HG02885 (cell line): Measurements from ENCODE around the gene CELA1.

Experiments
- ATAC-seq: cut with Tn5 transposase; IDR thresholded peaks from one replicate; pipeline ENCODE4 v1.9.1; 2021; ENCODE audit warnings: mild to moderate bottlenecking; ENCODE audit not compliant: unreplicated experiment, poor library complexity

The CELA1 gene

DNA sequence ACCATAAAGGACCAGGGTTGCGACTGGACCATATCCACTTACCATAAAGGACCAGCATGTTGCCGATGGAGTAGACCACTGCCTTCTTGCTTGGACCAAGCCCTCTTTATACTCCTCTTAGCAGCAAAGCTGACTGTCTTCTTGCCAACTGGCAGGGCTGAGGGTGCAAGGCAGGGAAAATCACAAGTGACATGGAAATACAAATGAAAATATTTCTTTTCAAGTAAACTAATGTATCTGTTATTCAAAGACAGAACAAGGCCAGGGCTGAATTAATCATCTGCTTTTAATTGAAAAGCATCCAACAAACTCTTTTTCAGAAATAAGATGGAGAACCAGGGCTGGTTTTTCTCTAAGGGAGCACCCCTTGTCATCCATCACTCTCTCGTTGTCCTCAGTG is at the start of gene CELA1:
CELA1 (minus strand) TSS at position 99 of the 400 bp plus-strand sequence; CDS start at position 58, 41 bp downstream.
- no peak for ATAC-seq

DNA sequence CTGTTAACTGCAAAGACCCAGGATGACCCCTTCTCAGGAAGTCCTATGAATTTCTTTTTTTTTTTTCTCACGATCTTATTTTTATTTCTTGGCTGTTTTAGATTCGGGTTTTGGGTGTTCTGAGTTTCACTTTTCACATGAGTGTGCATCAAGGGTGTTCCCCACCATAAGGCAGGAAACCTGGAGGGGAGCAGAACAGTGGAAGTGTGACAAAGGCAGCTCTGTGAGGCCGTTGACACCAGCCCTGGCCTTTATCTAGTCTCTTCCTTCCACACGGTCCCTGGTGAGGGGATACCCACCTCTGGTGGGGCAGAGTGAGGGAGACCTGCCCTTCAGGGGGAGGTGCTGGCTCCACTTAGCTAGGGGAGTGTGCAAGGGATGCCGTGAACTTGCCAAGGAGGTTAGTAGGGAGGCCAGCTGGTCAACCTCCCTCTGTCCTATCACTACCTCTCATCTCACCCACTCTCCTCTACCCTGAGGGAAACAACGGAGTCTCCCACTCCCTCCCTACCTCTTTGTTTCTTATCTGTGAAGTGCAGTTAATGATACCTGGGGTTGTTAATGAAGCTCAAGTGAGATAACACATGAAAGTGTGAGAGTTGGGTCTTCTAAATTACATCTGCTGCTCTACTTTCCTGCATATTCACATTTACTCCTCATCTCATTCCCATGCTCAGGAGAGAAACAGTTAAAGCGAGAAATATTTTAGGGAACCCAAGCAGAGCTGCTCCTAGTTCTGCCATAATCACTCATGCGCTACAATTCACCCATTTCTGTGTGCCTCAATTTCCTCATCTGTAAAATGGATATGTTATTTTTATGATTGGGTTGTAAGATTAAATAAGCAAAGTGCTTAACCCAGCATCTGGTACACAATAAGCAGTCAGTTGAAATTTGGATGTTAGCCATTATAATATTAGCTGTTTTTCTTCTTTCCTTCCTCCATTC is 49.1 kb upstream of the CELA1 start:
- ATAC-seq, result no peak

DNA sequence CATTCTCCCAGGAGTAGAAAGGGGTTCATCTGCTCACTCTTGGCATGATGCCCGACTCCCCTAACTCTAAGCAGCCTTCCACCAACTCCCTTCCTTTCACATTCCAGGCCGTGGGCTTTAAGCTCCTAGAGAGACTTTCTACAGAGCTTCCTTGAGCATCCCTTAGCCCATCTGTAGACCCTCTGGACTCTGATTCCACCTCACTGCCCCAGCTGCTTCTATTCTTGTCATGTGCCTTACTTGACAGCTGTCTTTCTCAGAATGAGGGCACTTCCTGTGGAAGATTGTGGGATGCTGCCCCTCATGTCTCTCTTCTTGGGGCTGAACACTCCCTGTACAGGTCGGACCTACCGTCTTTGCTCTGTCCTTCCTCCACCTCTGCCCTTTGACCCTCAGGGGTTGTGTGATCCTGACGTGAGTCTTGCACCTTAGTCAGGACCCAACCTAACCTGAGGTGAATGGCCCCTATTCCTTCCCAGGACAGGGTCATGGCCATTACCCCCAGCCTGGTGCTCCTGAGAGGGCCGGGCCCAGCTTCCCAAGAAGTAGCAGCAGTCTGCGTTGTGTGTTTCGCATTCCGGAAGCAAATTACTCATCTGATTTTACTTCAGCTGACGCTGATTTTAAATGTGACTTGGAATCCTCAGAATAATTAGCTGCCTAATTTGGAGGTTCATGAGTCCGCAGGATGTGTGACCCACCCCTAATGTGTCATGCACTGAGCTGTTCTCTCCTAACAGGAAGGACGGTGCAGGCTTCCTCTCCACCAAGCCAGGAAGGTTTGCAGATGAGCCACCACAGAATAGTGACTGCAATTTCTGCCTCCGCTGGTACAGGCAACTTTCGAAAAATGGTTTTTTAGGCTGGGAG is 47.4 kb upstream of the CELA1 start:
- no peak for ATAC-seq

DNA sequence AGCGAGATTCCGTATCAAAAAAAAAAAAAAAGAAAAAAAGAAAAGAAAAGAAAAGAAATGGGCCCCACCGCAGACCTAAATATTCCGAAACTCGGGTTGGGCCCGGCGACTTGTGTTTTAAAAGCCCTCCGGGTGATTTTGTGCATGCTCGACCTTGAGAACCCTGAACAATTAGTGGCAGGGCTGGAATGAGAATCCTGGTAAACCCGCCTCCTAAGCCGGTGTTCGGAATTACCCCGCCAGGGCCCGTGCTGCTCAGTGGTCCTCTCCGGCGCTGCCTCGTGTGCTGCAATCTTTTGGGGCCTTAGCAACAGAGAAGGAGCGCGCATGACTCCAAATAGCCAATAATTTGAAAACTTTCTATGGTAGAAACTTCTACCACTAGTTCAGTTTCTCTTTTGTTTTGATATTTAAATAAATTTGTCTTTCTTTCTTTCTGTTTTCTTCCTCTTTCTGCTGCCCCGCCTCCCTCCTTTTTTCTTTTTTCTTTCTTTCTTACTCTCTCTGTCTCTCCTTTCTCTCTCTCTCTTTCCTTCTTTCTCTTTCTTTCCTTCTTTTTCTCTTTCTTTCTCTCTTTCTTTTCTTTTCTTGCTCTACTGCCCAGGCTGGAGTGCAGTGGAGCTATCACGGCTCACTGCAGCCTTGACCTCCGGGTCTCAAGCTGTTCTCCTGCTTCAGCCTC is 46.2 kb upstream of the CELA1 start:
- ATAC-seq, result peak; percentile 31

DNA sequence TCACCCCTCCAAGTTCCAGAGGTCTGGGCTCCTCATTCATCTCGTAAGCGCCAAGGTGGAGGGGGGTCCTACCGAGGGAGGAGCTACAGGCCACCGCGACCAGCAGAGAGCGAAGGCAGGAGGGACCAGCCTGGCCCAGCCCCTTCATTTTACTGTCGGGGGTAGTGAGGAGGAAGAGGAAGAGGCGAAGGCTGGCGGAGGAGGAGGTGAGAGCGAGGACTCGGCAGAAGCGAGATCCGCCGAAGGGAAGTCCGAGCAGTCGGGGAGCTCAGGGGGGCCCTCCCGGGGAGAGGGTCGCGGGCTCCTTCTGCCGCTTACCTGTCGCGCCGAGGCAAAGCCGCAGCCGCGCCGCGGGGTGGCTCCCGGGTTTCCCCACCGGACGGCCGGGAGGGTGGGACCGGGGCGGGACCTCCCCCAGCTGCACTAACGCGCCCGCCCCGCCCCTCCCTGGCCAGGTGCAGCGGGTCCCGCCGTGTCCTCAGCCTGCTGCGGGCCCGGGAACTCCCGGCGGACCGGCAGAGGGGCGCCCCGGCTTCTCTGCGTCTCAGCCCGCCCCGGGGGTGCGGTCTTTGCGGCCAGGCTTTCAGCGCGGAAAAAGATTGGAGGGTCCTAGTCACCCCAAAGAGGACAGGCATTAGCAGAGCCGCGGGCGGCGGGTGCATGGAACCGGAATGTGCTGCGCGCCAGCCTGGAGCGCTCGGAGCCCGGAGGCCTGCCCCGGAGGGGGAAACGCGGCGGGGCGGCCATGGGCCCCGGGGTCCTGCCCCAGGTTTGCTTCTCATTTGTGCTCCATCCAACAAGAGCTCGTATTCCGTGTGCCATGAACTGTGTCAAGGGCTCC is 45.0 kb upstream of the CELA1 start, which contains the start of gene GALNT6:
GALNT6 (minus strand) TSS at position 124 of the 841 bp plus-strand sequence. CDS start 11,625 bp downstream, outside the sequence.
- peak; percentile 56 for ATAC-seq

DNA sequence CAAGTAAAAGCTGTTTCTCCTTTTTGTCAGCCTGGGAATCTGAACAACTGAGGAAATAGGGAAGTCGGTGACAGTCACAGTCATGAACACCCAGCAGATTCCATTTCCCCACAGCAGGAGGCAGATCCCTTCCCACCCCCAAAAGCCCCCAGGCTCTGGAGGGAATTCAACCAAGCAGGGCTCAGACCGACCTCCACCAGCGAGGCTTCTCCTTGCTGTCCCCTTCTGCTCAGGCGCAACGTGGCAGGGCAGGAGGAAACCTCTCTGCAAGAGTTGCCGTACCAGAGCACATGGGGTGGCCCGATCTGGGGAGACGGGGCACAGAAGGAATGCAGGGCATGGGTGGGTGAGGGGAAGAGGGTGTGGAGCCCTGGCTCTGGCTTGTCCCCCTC is 44.4 kb upstream of the CELA1 start:
- peak; percentile 12 for ATAC-seq

DNA sequence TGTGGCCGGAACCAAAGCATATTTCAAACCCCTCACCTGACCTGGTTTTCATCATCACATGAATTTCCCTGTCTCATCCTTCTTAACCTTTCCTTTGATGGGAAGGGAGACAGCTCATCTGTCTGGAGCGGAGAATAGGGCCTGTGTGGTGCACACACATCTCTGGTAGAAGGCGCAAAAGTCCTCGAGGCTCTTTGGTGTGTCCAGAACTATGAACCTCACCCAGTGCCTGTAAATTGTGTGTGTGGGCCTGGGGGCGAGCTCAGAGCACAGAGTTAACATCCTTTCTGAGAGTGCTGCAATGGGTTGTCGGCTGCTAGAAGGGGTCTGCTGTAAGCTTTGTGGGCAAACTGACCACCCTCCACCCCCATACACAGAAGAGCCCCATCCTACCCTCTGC is 44.0 kb upstream of the CELA1 start:
- no peak for ATAC-seq

DNA sequence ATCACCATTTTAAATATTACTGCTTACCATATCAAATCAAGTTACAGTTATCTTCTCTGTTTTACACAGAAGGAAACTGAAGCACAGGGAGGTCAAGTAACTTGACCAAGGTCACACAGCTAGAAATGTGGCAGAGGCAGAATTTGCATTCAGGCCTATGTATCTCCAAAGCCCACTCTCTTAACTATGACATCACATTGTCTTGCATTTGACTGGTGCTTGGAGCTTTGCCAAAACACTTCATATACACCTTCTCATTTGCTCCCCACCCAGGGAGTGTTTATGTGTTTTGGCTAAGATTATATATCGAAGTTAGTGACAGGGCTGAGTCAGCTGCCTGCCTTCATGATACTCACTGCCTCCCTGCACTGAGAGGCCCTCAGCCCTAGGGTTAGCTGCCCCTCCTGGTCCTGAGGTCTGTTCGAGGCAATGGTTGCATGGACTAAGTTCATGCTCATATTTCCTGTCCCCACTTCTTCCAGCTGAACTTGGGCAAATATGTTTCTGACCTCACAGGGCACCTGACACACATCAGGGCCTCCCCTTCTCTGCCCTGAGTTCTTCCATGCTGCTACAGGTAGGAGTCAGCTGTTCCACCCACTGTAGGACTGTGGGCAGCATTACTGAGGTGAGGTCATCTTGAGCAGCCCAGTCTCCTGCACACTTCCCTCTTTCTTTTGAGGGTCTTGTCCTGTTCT is 43.0 kb upstream of the CELA1 start:
- ATAC-seq, result no peak

DNA sequence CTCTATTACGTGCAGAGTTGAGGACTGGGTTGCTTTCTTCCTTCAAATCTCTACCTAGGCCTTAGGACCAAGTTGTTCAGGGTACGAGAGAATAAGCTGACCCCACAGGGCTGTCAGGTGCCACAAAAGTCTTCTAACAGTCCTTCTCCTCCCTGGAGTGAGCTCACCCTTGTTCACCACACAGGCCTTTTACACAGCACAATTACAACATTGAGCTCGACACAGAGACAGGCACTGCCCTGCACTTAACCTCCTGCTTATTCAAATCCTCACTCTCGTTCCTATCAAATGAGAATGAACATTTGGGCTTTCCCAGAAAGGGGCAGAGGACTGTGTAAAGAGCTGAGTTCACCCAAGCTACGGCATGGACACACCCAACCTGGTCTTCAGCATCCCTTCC is 42.4 kb upstream of the CELA1 start:
- ATAC-seq, result no peak

DNA sequence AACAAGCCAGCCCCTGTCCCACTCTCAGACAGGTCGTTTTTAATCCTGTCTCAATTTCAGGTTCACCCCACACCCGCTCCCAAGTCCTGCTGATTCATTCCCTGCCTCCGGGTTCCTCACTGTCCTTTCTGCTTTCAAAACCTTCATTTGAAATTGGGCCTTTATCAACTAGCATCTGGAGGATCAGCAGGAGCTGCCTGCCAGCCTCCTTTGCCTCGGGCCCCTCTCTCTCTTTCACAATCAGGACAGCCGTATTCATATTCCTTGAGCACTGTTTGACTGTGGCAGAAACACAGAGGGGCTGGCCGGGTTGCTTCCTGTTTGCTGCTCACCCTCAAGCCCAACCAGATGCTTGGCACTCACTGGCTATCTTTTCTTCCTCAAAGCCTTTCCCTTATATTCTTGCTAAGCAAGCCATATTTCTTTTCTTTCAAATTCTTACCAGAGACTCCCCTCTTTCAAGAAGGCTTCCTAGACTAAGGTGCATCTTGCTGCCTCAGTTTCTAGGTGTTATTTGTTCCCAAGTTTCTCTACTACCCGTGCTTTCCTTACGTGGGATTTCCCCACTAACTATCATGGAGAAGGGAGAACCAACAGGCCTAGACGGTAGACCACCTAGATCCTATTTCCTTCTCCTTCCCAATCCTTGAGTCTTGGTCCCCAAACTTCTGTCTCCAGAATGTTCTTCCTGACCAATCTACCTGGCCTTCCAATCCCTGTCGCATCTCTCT is 41.8 kb upstream of the CELA1 start:
- no peak for ATAC-seq

DNA sequence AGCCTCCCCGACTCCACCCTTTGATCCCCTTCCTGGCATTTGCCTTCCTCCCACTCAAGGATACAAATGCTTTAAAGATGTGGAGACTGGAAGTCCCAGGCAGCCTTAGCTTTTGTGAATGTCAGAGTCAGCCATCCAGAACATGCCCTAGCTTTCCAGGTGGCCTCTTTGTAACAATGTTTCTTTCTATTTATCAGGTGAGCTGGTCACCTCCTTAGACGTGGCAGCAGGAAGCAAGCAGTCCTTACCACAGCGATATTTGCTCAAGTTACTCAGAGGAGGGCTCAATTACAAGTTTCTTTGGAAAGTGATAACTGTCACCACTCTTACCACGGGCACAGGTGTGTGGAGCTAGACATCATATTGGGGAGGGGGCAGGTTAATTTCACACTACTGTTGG is 39.9 kb upstream of the CELA1 start:
- ATAC-seq, result no peak

DNA sequence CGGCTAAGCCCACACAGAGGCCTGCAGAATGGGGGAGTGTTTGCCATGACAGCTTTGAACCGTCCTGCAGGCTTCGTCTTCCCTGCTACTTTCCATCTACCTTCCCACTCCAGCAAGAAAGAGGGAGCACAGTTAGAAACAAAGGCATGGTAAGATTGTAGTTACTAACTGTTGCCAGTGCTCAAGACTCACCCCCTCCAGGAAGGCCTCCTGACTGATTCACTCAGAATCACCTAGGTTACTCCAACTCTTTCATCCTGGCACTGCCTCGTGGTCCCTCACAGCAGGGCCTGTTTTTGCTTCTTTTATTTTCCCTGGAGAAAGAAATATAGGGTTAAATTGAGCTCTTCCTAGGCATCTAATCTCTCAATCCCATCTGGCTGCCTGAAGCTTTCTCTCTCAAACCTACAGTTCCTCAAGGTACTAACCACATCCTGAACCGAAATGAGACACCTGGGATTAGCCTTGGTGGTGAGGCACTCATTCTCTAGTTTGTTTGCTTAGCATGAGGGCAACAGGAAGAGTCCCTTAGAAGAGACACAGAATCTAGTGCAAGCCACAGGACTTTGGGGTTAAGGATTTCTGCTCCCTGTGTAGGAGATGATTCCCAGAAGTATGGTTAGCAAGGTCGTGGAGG is 36.9 kb upstream of the CELA1 start:
- ATAC-seq, result no peak

DNA sequence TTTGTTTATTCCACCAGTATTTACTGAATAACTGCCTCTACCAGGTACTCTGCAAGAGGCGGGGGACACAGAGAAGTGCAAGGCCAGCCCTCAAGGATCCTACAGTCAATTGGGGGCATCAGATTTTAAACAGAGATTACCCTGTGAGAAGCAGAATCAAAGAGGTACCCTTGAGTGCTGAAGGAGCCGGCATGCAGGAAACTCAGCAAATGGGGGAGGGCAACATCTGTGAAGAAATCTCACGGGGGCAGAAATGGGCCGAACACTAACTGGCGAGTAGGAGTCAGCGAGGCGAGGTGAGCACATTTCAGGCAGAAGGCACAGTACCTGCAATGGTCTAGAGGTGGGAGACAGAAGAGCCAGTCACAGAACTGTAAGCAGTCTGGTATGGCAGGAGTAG is 35.7 kb upstream of the CELA1 start:
- ATAC-seq, result no peak

DNA sequence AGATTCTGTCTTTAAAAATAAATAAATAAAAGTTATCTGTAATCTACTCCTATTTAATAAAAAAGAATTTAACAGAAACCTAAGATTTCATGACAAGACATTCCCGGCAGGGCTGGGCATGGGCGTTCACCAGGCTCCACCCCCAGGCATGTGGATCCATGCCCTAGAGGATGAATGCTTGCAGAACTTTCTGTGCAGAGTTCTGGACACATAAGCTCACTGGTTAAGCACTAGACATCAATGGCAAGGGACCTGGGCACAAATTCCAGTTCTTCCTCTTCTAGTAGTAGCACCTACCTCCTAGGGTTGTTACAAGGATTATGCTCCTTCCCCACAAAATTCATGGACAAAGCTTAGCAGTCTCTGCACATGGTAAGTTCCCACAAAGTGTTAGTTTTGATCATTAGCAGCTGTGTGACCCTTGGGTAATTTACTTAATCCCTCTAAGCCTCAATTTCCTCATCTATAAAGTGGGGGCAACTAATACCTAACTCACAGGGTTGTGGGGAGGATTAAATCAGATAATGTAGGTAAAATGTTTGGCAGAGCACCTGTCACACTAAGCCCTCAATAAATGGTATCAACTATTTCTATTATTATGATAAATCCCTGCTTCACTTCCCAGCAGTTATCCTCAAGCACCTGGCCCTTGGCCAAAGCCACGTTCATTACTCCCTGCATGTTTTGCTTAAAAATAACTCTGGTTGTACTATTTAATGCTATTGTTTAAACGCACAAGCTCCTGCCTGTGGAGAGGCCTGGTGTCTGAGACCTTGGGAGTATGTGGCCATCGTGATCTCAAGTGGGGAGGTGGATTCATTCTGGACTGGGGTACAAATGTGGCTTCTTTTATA is 35.0 kb upstream of the CELA1 start:
- ATAC-seq, result no peak

DNA sequence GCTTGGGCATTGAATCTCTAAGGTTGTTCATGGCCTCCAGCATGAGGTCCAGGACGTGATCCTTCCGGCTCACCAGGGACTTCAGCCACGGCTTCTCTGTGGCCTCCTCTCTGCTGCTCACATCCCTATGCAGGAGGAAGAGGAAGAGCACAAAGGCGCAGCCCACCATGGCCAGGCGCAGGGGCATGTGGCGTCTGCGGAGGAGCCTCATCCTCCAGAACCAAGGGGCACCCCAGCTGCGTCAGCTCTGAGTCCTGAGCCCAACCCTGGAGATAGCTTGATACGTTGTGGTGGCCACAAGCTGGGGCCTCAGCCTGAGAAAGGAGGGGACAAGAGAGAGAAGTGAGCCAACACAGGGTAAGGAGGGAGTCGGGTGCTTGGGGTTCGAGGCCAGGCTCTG is 33.1 kb upstream of the CELA1 start:
- no peak for ATAC-seq

DNA sequence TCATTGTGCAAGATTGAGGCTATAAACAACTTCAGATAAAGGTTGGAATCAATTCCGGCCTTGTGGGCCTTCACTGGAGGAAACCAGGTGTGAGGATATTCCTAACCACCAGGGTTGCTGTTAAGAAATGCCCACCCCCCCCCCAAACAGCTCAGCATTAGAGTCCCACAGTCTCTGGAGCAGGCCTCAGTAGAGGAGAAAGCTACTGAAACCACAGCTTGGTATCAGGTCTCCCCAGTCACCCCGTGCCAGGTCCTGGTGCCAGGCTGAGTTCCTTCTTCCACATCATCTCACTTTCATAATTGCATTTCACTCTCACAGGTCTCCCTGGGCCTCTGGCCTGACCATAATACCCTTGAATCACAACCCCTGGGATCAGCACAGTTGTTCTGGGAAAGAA is 32.3 kb upstream of the CELA1 start:
- ATAC-seq, result no peak
